HCT116 (cell line): ENCODE results near the gene SLC44A2. TPM values are rescaled to one million over a fixed set of nuclear protein-coding genes. Genes with fewer than 3 reads are reported as not detected.

Experiments used
- ATAC-seq: fragments of 200-7000 bp; cut with Tn5 transposase; 2 replicates; pipeline ENCODE4 v1.9.1; 2020; ENCODE audit warnings: mild to moderate bottlenecking, moderate library complexity
- BruUV-seq: library from RNA; stranded (reverse); fragments of 400-500 nt; replicated peaks from 2 replicates; lab custom pipeline; 2021; lab: Mats Ljungman, UMichigan
- CTCF ChIA-PET: fragments of 300-600 bp; sonication (Branson Sonifier 250); formaldehyde crosslinking; loops from one replicate; lab custom pipeline; 2021; ENCODE audit warnings: antibody characterized with exemption; lab: Charles Lee
- POLR2A ChIA-PET: fragments of 300-600, 350-600 bp; sonication (Branson Sonifier 250); formaldehyde crosslinking; loops from one replicate; lab custom pipeline; 2021; ENCODE audit warnings: antibody characterized with exemption; lab: Charles Lee
- RAD21 ChIA-PET, 2 experiments: fragments of 300-600 bp; sonication (Branson Sonifier 250); formaldehyde crosslinking; loops; one replicate each; lab custom pipeline; 2023; ENCODE audit warnings: low total read pairs in 2 of 2; ENCODE audit not compliant: uncharacterized antibody in 2 of 2, unreplicated experiment in 2 of 2, low non-redundant PET in 1 of 2; lab: Charles Lee
- DNase-seq: peaks from one replicate; pipeline ENCODE4 v3.0.0-alpha.2; 2010; ENCODE audit warnings: low read depth, low spot score
- H2AFZ ChIP-seq: fragments of 200-600 bp; shearing (Covaris generic), sonication (generic); 2 replicates; pipeline ENCODE4 v1.6.1; 2017; ENCODE audit warnings: low read depth, mixed run types, mixed read lengths, antibody characterized with exemption, low read length; ENCODE audit not compliant: poor library complexity, severe bottlenecking
- H3K27ac ChIP-seq: 2 replicates; pipeline ENCODE4 v1.5.1; 2012; ENCODE audit warnings: low read depth, low read length
- H3K27me3 ChIP-seq: fragments of 200-600 bp; sonication (generic); 2 replicates; pipeline ENCODE4 v1.6.1; 2016; ENCODE audit warnings: mixed run types, low read length, mixed read lengths; ENCODE audit not compliant: insufficient read depth
- H3K36me3 ChIP-seq, 2 experiments: fragments of 200-500 bp in 1 of 2; fragments of 200-600 bp in 1 of 2; sonication (Bioruptor generic) in 1 of 2; sonication (generic) in 1 of 2; 2 replicates each; pipeline versions ENCODE4 v1.5.1 to v1.6.1; 2014 to 2016; ENCODE audit warnings: low read length in 2 of 2, inconsistent platforms in 1 of 2, mixed read lengths in 1 of 2, mixed run types in 1 of 2; ENCODE audit not compliant: insufficient read depth in 2 of 2, control insufficient read depth in 1 of 2
- H3K4me1 ChIP-seq, 2 experiments: fragments of 200-600 bp in 1 of 2; sonication (generic) in 1 of 2; 2 replicates each; pipeline versions ENCODE4 v1.5.1 to v1.6.1; 2012 to 2017; ENCODE audit warnings: low read length in 2 of 2, inconsistent platforms in 1 of 2, mild to moderate bottlenecking in 1 of 2, mixed read lengths in 1 of 2, mixed run types in 1 of 2, moderate library complexity in 1 of 2; ENCODE audit not compliant: insufficient read depth in 2 of 2, control insufficient read depth in 1 of 2
- H3K4me2 ChIP-seq: fragments of 200-600 bp; sonication (generic); 2 replicates; pipeline ENCODE4 v1.6.1; 2017; ENCODE audit warnings: mixed run types, low read length, mixed read lengths
- H3K4me3 ChIP-seq, 2 experiments: fragments of 200-600 bp in 1 of 2; sonication (generic) in 1 of 2; replicated peaks in 1 of 2; 2 replicates each; pipeline ENCODE4 v1.5.1; 2011 to 2016; ENCODE audit warnings: low read length in 2 of 2, control low read depth in 1 of 2, low read depth in 1 of 2, mild to moderate bottlenecking in 1 of 2, mixed read lengths in 1 of 2, mixed run types in 1 of 2
- H3K79me2 ChIP-seq: fragments of 200-600 bp; sonication (generic); 2 replicates; pipeline ENCODE4 v1.6.1; 2017; ENCODE audit warnings: mild to moderate bottlenecking, mixed run types, low read length, moderate library complexity, mixed read lengths; ENCODE audit not compliant: insufficient read depth
- H3K9ac ChIP-seq: fragments of 200-600 bp; sonication (generic); 2 replicates; pipeline ENCODE4 v1.6.1; 2016; ENCODE audit warnings: low read length, mixed read lengths
- H3K9me2 ChIP-seq: fragments of 200-600 bp; sonication (generic), shearing (Covaris generic); 2 replicates; pipeline ENCODE4 v1.6.1; 2017; ENCODE audit warnings: mixed run types, mild to moderate bottlenecking, moderate library complexity; ENCODE audit not compliant: insufficient read depth
- H3K9me3 ChIP-seq, 2 experiments: fragments of 200-500 bp in 1 of 2; fragments of 200-600 bp in 1 of 2; sonication (Bioruptor generic) in 1 of 2; sonication (generic) in 1 of 2; 2 replicates each; pipeline ENCODE4 v1.6.1; 2014 to 2017; ENCODE audit warnings: low read length in 2 of 2, mixed read lengths in 2 of 2, inconsistent platforms in 1 of 2, low read depth in 1 of 2, mild to moderate bottlenecking in 1 of 2, mixed run types in 1 of 2, moderate library complexity in 1 of 2; ENCODE audit not compliant: control insufficient read depth in 1 of 2, insufficient read depth in 1 of 2
- H4K20me1 ChIP-seq: fragments of 200-600 bp; sonication (generic), shearing (Covaris generic); 2 replicates; pipeline ENCODE4 v1.6.1; 2017; ENCODE audit warnings: mixed run types, mild to moderate bottlenecking, moderate library complexity; ENCODE audit not compliant: insufficient read depth
- CEBPB ChIP-seq: IDR thresholded peaks from 2 replicates; pipeline ENCODE4 v1.6.1; 2012; ENCODE audit warnings: low read depth
- POLR2AphosphoS5 ChIP-seq: IDR thresholded peaks from 2 replicates; pipeline ENCODE4 v1.6.1; 2011; ENCODE audit warnings: mild to moderate bottlenecking, low read depth, low read length, moderate library complexity
- SP1 ChIP-seq: IDR thresholded peaks from 2 replicates; pipeline ENCODE4 v1.6.1; 2012; ENCODE audit warnings: low read depth
- intact Hi-C: fragments of 100-400 bp; cut with micrococcal nuclease; formaldehyde crosslinking; loops from 2 replicates; pipeline ENCODE4 v1.10.0; 2022
- total RNA-seq: library from RNA; stranded (reverse); gene quantifications from one replicate; pipeline ENCODE4 v1.2.1, GENCODE V29; 2021; ENCODE audit not compliant: unreplicated experiment
- TF ChIP-seq, protein P1 (sequence below): IDR thresholded peaks from 2 replicates; pipeline ENCODE4 v1.6.1; 2012

SLC44A2 gene
- total RNA-seq, 1 experiment from 2014 or later = 90.9 TPM

GRCh38 chr19:10691178-10691881, 66.0 kb downstream of the SLC44A2 start (continued):
- TF ChIP-seq POLR2AphosphoS5 (no peak), SP1 (no peak)

DNA sequence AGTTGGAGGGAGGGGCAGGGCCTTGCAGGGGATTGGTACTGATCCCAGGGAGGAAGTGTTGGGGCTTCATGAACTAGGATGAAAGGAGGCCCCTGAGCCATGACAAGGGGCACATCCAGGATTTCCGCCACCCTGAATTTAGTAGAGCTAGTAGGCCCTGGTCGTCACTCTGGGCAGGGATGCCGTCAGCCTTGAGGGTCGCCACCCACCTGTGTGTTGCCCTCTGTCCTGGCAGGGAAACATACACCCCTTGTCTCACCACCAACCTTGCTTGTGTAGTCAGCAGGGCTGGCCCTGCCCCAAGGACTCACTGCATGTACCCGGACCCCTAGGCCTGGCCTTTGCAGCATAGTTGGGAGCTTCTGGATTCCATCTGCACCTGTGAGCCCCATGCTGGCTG, 66.5 kb downstream of the SLC44A2 start:
- intact Hi-C loops = no loop called here
- peak; percentile 53; the same call in 1 of the 2 replicates for TF ChIP-seq POLR2AphosphoS5
- TF ChIP-seq CEBPB = no peak
- TF ChIP-seq, all 23 proteins: peak for 1
- Histone ChIP-seq H3K27me3 (no peaks in the 10 kb centered on the region), H3K4me3 (no peak overlapping the region), H3K9ac (no peak overlapping the region), H4K20me1 (peaks cover 8% of the 10 kb centered on the region; the same call in 1 of the 2 replicates), H3K27ac (no peak overlapping the region), H3K4me1 (peaks cover 3 to 13% of the 10 kb centered on the region in 2 experiments; a peak in 3 of 4 replicates), H3K36me3 (peaks cover 43 to 51% of the 10 kb centered on the region in 2 experiments), H3K4me2 (no peak overlapping the region), H3K9me3 (no peaks in the 10 kb centered on the region), H3K79me2 (peaks cover 27% of the 10 kb centered on the region; the same call in 1 of the 2 replicates), H2AFZ (no peak overlapping the region), H3K9me2 (no peaks in the 10 kb centered on the region)
- CTCF ChIA-PET = no interaction called here
- POLR2A ChIA-PET = no interaction called here
- DNase-seq (no peak), ATAC-seq (no peak)
- BruUV-seq = no TSS peak
- RAD21 ChIA-PET = no interaction called here

DNA sequence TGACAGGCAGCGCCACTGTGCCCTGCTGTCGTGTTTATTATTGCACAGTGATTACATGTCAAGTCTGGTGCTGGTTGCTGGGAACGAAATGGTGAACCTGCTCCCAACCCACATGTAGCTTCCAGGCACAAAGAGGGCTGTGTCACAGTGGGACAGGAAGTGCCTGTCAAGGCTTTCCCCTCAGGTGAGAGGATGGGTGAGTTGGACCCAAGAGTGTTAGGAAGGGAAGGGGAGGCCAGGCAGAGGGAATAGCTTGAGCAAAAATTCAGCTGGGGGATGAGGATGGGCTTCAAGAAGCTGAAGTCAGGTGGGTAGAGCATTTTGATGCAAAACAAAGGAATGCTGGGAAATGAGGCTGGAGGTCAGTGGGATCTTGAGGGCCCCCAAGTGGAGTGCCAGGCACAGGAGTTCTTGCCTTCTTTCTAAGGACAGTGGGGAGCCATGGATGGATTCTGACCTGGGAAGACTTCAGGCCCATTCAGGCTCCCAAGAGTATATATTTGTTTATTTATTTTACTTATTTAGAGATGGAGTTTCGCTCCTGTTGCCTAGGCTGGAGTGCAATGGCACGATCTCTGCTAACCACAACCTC, 67.4 kb downstream of the SLC44A2 start:
- intact Hi-C loops = no loop called here
- Histone ChIP-seq H2AFZ (no peak overlapping the region), H3K9me3 (no peaks in the 10 kb centered on the region), H3K79me2 (peaks cover 23% of the 10 kb centered on the region; the same call in 1 of the 2 replicates), H3K27me3 (no peaks in the 10 kb centered on the region), H3K4me2 (no peak overlapping the region), H3K9ac (no peak overlapping the region), H3K9me2 (no peaks in the 10 kb centered on the region), H3K4me3 (no peak overlapping the region), H3K27ac (no peak overlapping the region; the same call in 1 of the 2 replicates), H3K36me3 (peaks cover 38 to 46% of the 10 kb centered on the region in 2 experiments), H3K4me1 (peaks cover 3 to 13% of the 10 kb centered on the region in 2 experiments; a peak in 3 of 4 replicates), H4K20me1 (peaks cover 8% of the 10 kb centered on the region; the same call in 1 of the 2 replicates)
- no peak for DNase-seq
- POLR2A ChIA-PET = no interaction called here
- no TSS peak for BruUV-seq
- no peak for ATAC-seq
- TF ChIP-seq, protein P1, sequence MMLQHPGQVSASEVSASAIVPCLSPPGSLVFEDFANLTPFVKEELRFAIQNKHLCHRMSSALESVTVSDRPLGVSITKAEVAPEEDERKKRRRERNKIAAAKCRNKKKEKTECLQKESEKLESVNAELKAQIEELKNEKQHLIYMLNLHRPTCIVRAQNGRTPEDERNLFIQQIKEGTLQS = no peak
- TF ChIP-seq POLR2AphosphoS5 = 0 out of 2 replicates have a peak, but pooled peaks have one; percentile 18
- RAD21 ChIA-PET = no interaction called here
- CTCF ChIA-PET = interaction anchor here (0.6 kb wide), 1 partner anchor 113 kb away, joined by 5 read pairs; no protein-coding TSS in a partner anchor

Other genes with a start within 250 kb of the SLC44A2 start
- 110 TPM for gene TYK2, start 245.0 kb upstream of the SLC44A2 start, total RNA-seq
- 260 TPM for gene CDC37, start 222.0 kb upstream of the SLC44A2 start, total RNA-seq
- 33.7 TPM for gene PDE4A, start 205.0 kb upstream of the SLC44A2 start, total RNA-seq
- gene KEAP1, start 122.2 kb upstream of the SLC44A2 start, total RNA-seq = 75.2 TPM
- 4.4 TPM for gene S1PR5, start 108.1 kb upstream of the SLC44A2 start, total RNA-seq
- 45.4 TPM for gene ATG4D, start 81.6 kb upstream of the SLC44A2 start, total RNA-seq
- gene KRI1, start 59.5 kb upstream of the SLC44A2 start, total RNA-seq = 44.0 TPM
- 13.8 TPM for gene CDKN2D, start 56.6 kb upstream of the SLC44A2 start, total RNA-seq
- 111 TPM for gene AP1M2, start 38.2 kb upstream of the SLC44A2 start, total RNA-seq
- 430 TPM for gene ILF3, start 28.8 kb downstream of the SLC44A2 start, total RNA-seq
- 54.6 TPM for gene QTRT1, start 75.9 kb downstream of the SLC44A2 start, total RNA-seq
- 183 TPM for gene DNM2, start 92.5 kb downstream of the SLC44A2 start, total RNA-seq
- 26.3 TPM for gene TMED1, start 210.7 kb downstream of the SLC44A2 start, total RNA-seq
- gene C19orf38, start 222.9 kb downstream of the SLC44A2 start, total RNA-seq = 0.74 TPM
- gene CARM1, start 246.0 kb downstream of the SLC44A2 start, total RNA-seq = 103 TPM